ENCODE measurements around the gene SAP30BP. TPM values are rescaled to one million over a fixed set of nuclear protein-coding genes. Genes with fewer than 3 reads are reported as not detected.
A peak's percentile ranks its signal among the peaks of the same experiment; 100 is the strongest.

Gene SAP30BP
- total and polyA plus RNA-seq, 2 of the 13 experiments (the other 11 are each of a cell fraction or from before 2014, with no cell fraction given): 67.7 to 99.4 TPM

DNA sequence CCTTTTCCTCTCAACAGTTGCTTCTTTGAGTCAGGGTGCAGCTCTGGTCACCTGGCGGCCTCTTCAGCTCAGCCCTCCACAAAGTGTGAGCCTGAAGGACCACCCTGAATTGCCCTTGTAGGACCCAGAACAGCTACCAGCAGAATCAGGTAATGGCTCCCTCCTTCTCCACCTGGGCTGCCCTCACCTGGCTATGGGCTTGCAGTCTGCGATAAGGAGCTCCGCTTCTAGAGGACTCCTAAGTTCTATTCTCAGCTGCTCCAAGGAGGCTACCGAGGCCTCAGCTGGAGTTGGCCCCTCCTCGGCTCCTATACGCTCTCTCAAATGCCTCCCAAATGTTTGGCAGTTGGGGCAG lies 20.5 kb upstream of the SAP30BP start (continued):
- TF ChIP-seq ZNF253 (CRISPR knock-in tag; IDR thresholded peaks at IDR 0.05; ENCODE audit: borderline replicate concordance) (peak; percentile 44; the same call in 1 of the 2 replicates), MAFF (IDR thresholded peaks at IDR 0.05; ENCODE audit: low read depth, low read length) (no peak), RORA (CRISPR knock-in tag; IDR thresholded peaks at IDR 0.05) (no peak)

DNA sequence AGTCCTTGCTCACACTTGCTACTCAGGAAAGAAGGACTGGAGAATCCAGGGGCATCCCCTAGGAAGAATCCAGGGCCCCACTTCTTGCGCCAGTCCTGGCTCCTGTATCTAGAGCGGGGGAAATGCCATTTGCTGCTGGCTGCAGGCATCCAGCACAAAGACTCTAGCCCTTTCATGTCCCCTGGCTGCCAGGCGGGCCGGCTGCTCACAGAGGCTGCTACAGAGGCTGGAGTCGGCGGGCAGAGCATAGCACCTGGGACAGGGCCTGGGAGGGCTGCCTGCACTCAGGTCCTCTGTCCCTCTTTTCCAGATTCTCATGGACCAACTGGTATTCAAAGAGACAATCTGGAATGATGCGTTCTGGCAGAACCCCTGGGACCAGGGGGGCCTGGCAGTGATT lies 20.1 kb upstream of the SAP30BP start:
- Histone ChIP-seq H3K36me3 (replicated peaks in 1 of 2; ENCODE audit: control insufficient read depth in 1 of 2, insufficient read depth in 2 of 2, low read length in 2 of 2) (peaks cover 15 to 29% of the 10 kb centered on the region in 2 experiments), H3K4me3 (replicated peaks in 1 of 3; ENCODE audit: insufficient read depth in 1 of 3, low read depth in 2 of 3, low read length in 3 of 3) (peak overlapping the region in 1 of 3 experiments; percentile 67; a peak in 1 of 6 replicates), H3K27me3 (ENCODE audit: control insufficient read depth in 1 of 2, insufficient read depth in 2 of 2, low read length in 2 of 2) (no peaks in the 10 kb centered on the region), H3K4me1 (ENCODE audit: insufficient read depth, low read length) (peaks cover 25% of the 10 kb centered on the region), H2AFZ (ENCODE audit: low read length) (no peak overlapping the region), H4K20me1 (ENCODE audit: insufficient read depth, low read length) (no peaks in the 10 kb centered on the region), H3K9me3 (ENCODE audit: low read length) (no peaks in the 10 kb centered on the region), H3K9ac (ENCODE audit: insufficient read depth, low read depth, low read length) (peak overlapping the region; percentile 80), H3K79me2 (ENCODE audit: insufficient read depth, low read length) (peaks cover 6% of the 10 kb centered on the region), H3K4me2 (ENCODE audit: low read depth, low read length) (peak overlapping the region; percentile 94), H3K27ac (ENCODE audit: extremely low read length, insufficient read depth, low read length) (peak overlapping the region; percentile 85)
- in situ Hi-C loops (cut with HindIII; ENCODE audit: extremely low pct_ligation_motif_present, low pct_unique_long_range_greater_than_20kb) (no loop called here), intact Hi-C loops (cut with micrococcal nuclease; ENCODE audit: unreplicated experiment) (no loop called here)
- ATAC-seq (no peak), DNase-seq (ENCODE audit: low spot score) (no peak), FAIRE-seq (no peak)
- ChIA-PET CTCF (ENCODE audit: low intra/inter-chr PET ratio, low total read pairs) (interaction anchor here (2.1 kb wide), 1 partner anchor 13 kb away, joined by 6 read pairs; no protein-coding TSS in a partner anchor), POLR2A (interaction anchor here (1.5 to 3.4 kb wide), 6 partner anchors 8 to 229 kb away, joined by 3 to 28 read pairs (median 20); partner anchors contain the start of genes RECQL5, SAP30BP and SMIM5)
- TF ChIP-seq, protein P1, sequence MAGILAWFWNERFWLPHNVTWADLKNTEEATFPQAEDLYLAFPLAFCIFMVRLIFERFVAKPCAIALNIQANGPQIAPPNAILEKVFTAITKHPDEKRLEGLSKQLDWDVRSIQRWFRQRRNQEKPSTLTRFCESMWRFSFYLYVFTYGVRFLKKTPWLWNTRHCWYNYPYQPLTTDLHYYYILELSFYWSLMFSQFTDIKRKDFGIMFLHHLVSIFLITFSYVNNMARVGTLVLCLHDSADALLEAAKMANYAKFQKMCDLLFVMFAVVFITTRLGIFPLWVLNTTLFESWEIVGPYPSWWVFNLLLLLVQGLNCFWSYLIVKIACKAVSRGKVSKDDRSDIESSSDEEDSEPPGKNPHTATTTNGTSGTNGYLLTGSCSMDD (CRISPR knock-in tag; IDR thresholded peaks at IDR 0.05): 0 out of 2 replicates have a peak, but pooled peaks have one; percentile 37
- peak; percentile 31; the same call in 1 of the 2 replicates for TF ChIP-seq ZNF354B (CRISPR knock-in tag; IDR thresholded peaks at IDR 0.05)
- TF ChIP-seq ZNF724P (CRISPR knock-in tag; IDR thresholded peaks at IDR 0.05; ENCODE audit: borderline replicate concordance): no peak
- peak; percentile 36; the same call in 1 of the 2 replicates for TF ChIP-seq ARID2 (CRISPR knock-in tag; IDR thresholded peaks at IDR 0.05; ENCODE audit: borderline replicate concordance)
- TF ChIP-seq ZBTB38 (CRISPR knock-in tag; IDR thresholded peaks at IDR 0.05): 0 out of 2 replicates have a peak, but pooled peaks have one; percentile 11
- WGBS (ENCODE audit: low lambda C conversion rate): 89% methylated on average over 7 of the region's 7 CpGs
- BruUV-seq (replicated peaks): no TSS peak
